Astrocyte of the spinal cord (primary cell): ENCODE results near the gene CWC25.

ENCODE experiments used
- DNase-seq: peaks from one replicate; pipeline ENCODE4 v3.0.0; 2011; ENCODE audit warnings: low read depth, low spot score
- H3K4me3 ChIP-seq: 2 replicates; pipeline ENCODE4 v1.5.1; 2011; ENCODE audit warnings: low read depth, mild to moderate bottlenecking, low read length, moderate library complexity
- CTCF ChIP-seq: IDR thresholded peaks from 2 replicates; pipeline ENCODE4 v1.5.1; 2012; ENCODE audit warnings: low read depth, mild to moderate bottlenecking, low read length, inconsistent platforms
- in situ Hi-C: cut with HindIII; loops from 2 replicates; pipeline ENCODE4 v1.10.0; 2017; ENCODE audit warnings: low sequenced_read_pairs

Gene CWC25

GRCh38 chr17:38870259-38871165 lies 45.4 kb upstream of the CWC25 start:
- peak overlapping the region; percentile 97 for H3K4me3 ChIP-seq
- TF ChIP-seq CTCF: no peak
- DNase-seq: peak; percentile 42
- in situ Hi-C loops: no loop called here

GRCh38 chr17:38869526-38870258 lies 44.6 kb upstream of the CWC25 start, which contains the start of gene LASP1:
TSS of gene LASP1 (plus strand) at chr17:38870058. CDS start at chr17:38870190, 132 bp downstream.
- H3K4me3 ChIP-seq: peak within 1 kb of the TSS; percentile 97
- in situ Hi-C loops: no loop called here
- no peak for TF ChIP-seq CTCF
- peak; percentile 91 for DNase-seq

- peak; percentile 42 for TF ChIP-seq CTCF
- in situ Hi-C loops: no loop called here
- peak overlapping the region; percentile 97 for H3K4me3 ChIP-seq
- DNase-seq: peak; percentile 91
Measured at GRCh38 chr17:38868817-38869525, 43.9 kb upstream of the CWC25 start.

GRCh38 chr17:38867968-38868816 lies 43.1 kb upstream of the CWC25 start:
- peak overlapping the region; percentile 97 for H3K4me3 ChIP-seq
- no peak for DNase-seq
- in situ Hi-C loops: no loop called here
- no peak for TF ChIP-seq CTCF

GRCh38 chr17:38867179-38867967 lies 42.3 kb upstream of the CWC25 start:
- in situ Hi-C loops: no loop called here
- peak overlapping the region; percentile 97 for H3K4me3 ChIP-seq
- DNase-seq: peak; percentile 75
- TF ChIP-seq CTCF: no peak
